Adrenal gland (tissue), 12 donors: ENCODE data around the gene FOXK2. TPM values are rescaled to one million over a fixed set of nuclear protein-coding genes. Genes with fewer than 3 reads are reported as not detected.
"Not testable (repeated sequence)": the region's sequence is repeated elsewhere in the genome, so short reads cannot be mapped to it uniquely, and the experiment has no call there.

Source experiments
- DNase-seq, 7 donors: peaks; one replicate each; pipeline ENCODE4 v3.0.0-alpha.2; 2019 to 2020
- H3K27ac ChIP-seq, 5 donors: fragments of 200-600 bp; sonication (generic) in 4 of 5; 1 replicate in 3 of 5; 2 replicates in 2 of 5; pipeline versions ENCODE4 v1.5.1 to v1.8.0; 2016 to 2020; ENCODE audit warnings: mild to moderate bottlenecking in 1 of 5
- H3K27me3 ChIP-seq: fragments of 200-600 bp; 2 replicates; pipeline ENCODE4 v1.8.0; 2021
- H3K36me3 ChIP-seq, 2 donors: fragments of 200-600 bp; replicated peaks in 1 of 2; 1 replicate in 1 of 2; 2 replicates in 1 of 2; pipeline versions ENCODE4 v1.5.1 to v1.8.0; 2018 to 2022
- H3K4me1 ChIP-seq, 2 donors: fragments of 200-600 bp; replicated peaks in 1 of 2; 1 replicate in 1 of 2; 2 replicates in 1 of 2; pipeline versions ENCODE4 v1.5.1 to v1.8.0; 2018 to 2021
- H3K4me3 ChIP-seq, 4 donors: fragments of 200-600 bp; sonication (generic) in 3 of 4; one replicate each; pipeline ENCODE4 v1.5.1; 2016 to 2018
- H3K9me3 ChIP-seq, 3 donors: fragments of 200-600 bp; sonication (generic) in 1 of 3; replicated peaks in 1 of 3; 1 replicate in 2 of 3; 2 replicates in 1 of 3; pipeline versions ENCODE4 v1.5.1 to v1.8.0; 2016 to 2021
- POLR2A ChIP-seq, 2 donors: fragments of 450-650 bp; IDR thresholded peaks; one replicate each; pipeline ENCODE4 v1.6.1; 2017; ENCODE audit warnings: antibody characterized with exemption in 2 of 2, mild to moderate bottlenecking in 2 of 2, moderate library complexity in 1 of 2
- WGBS, 4 donors: extraction: QIAGEN DNeasy Blood & Tissue Kit in 2 of 4; methylation state at CpG; one replicate each; pipeline versions ENCODE4 v1.1.5 to v1.1.7; 2013 to 2017; 5-methylcytosine and 5-hydroxymethylcytosine counted together
- intact Hi-C, 2 donors: fragments of 100-400 bp; cut with DNase I; formaldehyde crosslinking; loops; one replicate each; pipeline versions ENCODE4 v1.14.1 to v1.15.0; 2022 to 2023
- polyA plus RNA-seq, 3 donors: library from polyadenylated mRNA; stranded (reverse); fragments of 200-250 nt in 2 of 3; fragments of 350-450 nt in 1 of 3; fragmentation: Illumina TruSeq in 1 of 3; extraction: RNeasy Lipid Tissue Mini Kit (QIAGEN cat#74804) in 1 of 3; gene quantifications; one replicate each; pipeline ENCODE4 v1.2.3, GENCODE V29; 2013 to 2014
- total RNA-seq, 9 donors: library from RNA; depleted of rRNA in 4 of 9; stranded (reverse); fragments of >200 nt in 4 of 9; fragments of 120-200 nt in 1 of 9; fragmentation: NEBNext Ultra II Directional in 1 of 9; extraction: Animal tissue kit (Norgen Biotek cat#: 25700) in 1 of 9; gene quantifications; one replicate each; pipeline versions ENCODE4 v1.1.0 to v1.2.4, GENCODE V29; 2013 to 2023
- TF ChIP-seq, protein P1 (sequence below), 6 experiments: fragments of 450-650 bp in 4 of 6; fragments of 200-600 bp in 2 of 6; sonication (generic) in 1 of 6; IDR thresholded peaks; 1 replicate in 5 of 6; 2 replicates in 1 of 6; pipeline versions ENCODE4 v1.5.1 to v1.8.0; 2016 to 2021; ENCODE audit warnings: antibody characterized with exemption in 6 of 6, mild to moderate bottlenecking in 2 of 6, moderate library complexity in 1 of 6
- donor health status: healthy with polysubstance abuse.
- donor health status: Bipolar disorder and iron deficiency.
- donor health status: DM: yes; HTN: yes; CAD: no.
- donor health status: DM: no; HTN: no; CAD: no.
- donor health status: DM: no; HTN: no; CAD: no.
- donor health status: DM: yes; HTN: yes; CAD: no.

Gene FOXK2
- total and polyA plus RNA-seq, 12 donors = 30.5 to 138 (median 45.5) TPM

DNA sequence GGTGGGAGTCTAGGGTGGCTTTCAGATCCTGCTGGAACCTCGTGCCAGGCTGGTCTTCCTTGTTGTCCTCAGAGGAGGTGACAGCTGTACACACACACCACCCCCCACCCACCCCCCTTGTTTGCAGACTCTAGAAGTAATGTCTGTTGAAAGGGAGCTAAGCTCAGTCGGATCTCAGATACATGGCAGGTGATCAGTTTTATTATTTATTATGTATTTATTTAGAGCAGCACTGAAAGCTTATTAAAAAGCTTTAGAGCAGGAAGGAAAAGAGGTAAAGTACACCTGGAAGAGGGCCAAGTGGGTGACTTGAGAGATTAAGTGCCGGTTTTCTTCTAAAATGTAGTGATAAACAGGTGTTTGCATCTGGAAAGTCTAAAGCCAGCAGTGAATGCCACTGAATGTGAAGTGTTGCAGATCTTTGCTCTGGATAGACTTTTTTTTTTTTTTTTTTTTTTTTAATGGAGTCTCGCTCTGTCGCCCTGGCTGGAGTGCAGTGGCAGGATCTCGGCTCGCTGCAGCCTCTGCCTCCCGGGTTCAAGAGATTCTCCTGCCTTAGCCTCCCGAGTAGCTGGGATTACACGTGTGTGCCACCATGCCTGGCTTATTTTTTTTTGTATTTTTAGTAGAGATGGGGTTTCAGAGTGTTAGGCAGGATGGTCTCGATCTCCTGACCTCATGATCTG lies 40.2 kb downstream of the FOXK2 start:
- TF ChIP-seq POLR2A (IDR thresholded peaks at IDR 0.05) = no peak
- TF ChIP-seq, protein P1, sequence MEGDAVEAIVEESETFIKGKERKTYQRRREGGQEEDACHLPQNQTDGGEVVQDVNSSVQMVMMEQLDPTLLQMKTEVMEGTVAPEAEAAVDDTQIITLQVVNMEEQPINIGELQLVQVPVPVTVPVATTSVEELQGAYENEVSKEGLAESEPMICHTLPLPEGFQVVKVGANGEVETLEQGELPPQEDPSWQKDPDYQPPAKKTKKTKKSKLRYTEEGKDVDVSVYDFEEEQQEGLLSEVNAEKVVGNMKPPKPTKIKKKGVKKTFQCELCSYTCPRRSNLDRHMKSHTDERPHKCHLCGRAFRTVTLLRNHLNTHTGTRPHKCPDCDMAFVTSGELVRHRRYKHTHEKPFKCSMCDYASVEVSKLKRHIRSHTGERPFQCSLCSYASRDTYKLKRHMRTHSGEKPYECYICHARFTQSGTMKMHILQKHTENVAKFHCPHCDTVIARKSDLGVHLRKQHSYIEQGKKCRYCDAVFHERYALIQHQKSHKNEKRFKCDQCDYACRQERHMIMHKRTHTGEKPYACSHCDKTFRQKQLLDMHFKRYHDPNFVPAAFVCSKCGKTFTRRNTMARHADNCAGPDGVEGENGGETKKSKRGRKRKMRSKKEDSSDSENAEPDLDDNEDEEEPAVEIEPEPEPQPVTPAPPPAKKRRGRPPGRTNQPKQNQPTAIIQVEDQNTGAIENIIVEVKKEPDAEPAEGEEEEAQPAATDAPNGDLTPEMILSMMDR (IDR thresholded peaks at IDR 0.05) = no peak
- H3K27me3 ChIP-seq = no peaks in the 10 kb centered on the region
- DNase-seq = no peak
- no peaks in the 10 kb centered on the region for H3K9me3 ChIP-seq
- H3K4me1 ChIP-seq = peaks cover 2 to 38% of the 10 kb centered on the region in 2 donors
- intact Hi-C loops = no loop called here
- no peaks in the 10 kb centered on the region for H3K36me3 ChIP-seq
- no peak overlapping the region for H3K27ac ChIP-seq
- 63 to 67% (median 65%) methylated on average over 10 to 11 of the region's 11 CpGs for WGBS, 4 donors
- no peak overlapping the region for H3K4me3 ChIP-seq

DNA sequence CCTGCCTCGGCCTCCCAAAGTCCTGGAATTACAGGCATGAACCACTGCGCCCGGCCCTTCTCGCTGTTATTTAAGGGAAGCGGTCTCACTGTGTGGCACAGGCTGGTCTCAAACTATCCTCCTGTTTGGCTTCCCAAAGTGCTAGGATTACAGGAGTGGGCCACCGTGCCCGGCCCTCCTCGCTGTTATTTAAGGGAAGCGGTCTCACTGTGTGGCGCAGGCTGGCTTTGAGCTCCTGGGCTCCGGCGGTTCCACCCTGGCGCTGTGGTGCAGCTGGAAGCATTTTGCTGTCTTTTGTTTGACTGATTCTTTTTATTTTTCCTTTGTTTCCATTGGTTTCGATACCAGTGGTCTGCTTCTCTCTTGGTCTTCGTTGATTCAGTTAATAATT lies 40.7 kb downstream of the FOXK2 start:
- intact Hi-C loops = no loop called here
- Histone ChIP-seq H3K4me1 (peaks cover 0 to 32% of the 10 kb centered on the region in 2 donors), H3K9me3 (no peaks in the 10 kb centered on the region), H3K36me3 (no peaks in the 10 kb centered on the region), H3K27ac (no peak overlapping the region), H3K27me3 (no peaks in the 10 kb centered on the region), H3K4me3 (no peak overlapping the region)
- 91 to 94% (median 92%) methylated on average over 13 to 15 of the region's 15 CpGs for WGBS, 4 donors
- TF ChIP-seq, protein P1 (IDR thresholded peaks at IDR 0.05) = no peak
- no peak for TF ChIP-seq POLR2A (IDR thresholded peaks at IDR 0.05)
- no peak for DNase-seq

GRCh38 chr17:82560802-82561428 lies 41.4 kb downstream of the FOXK2 start:
- TF ChIP-seq POLR2A (IDR thresholded peaks at IDR 0.05) = no peak
- TF ChIP-seq, protein P1 (IDR thresholded peaks at IDR 0.05) = no peak
- 68 to 81% (median 73%) methylated on average over 8 to 9 of the region's 9 CpGs for WGBS, 4 donors
- intact Hi-C loops = no loop called here
- no peak for DNase-seq
- Histone ChIP-seq H3K9me3 (no peaks in the 10 kb centered on the region), H3K27me3 (no peaks in the 10 kb centered on the region), H3K4me3 (no peak overlapping the region), H3K36me3 (no peaks in the 10 kb centered on the region), H3K4me1 (peaks cover 0 to 36% of the 10 kb centered on the region in 2 donors), H3K27ac (peak overlapping the region in 1 of 5 donors; percentile 4)

DNA sequence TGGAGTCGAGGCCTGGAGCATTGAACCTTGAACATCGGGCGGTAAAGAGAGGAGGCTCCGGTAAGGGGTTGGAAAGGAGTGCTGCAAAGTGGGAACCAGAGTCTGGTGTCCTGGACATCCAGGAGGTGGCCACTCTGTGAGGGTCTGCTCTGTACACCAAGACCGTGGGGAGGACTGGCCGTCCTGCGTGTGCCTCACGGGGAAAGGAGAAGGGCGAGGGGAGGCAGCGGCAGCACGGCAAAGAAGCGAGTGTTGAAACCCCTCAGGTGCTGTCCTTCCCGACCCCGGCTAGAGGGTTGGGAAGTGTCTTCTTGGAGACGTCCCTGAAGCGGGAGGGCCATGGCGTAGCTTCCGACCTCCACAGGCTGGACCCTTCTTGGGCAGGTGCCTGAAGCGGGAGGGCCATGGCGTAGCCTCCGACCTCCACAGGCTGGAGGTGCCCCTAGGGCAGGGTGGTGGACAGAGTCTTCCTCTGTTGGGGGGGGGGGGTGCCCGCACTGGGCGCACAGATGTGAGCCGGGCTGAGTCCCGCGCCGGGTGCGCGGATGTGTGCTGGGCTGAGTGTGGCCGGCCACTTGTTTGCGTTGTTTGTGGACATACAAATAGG lies 42.0 kb downstream of the FOXK2 start:
- DNase-seq = no peak
- H3K27me3 ChIP-seq = no peaks in the 10 kb centered on the region
- H3K4me1 ChIP-seq = peaks cover 0 to 36% of the 10 kb centered on the region in 2 donors
- no peak overlapping the region for H3K4me3 ChIP-seq
- intact Hi-C loops = no loop called here
- no peaks in the 10 kb centered on the region for H3K9me3 ChIP-seq
- no peaks in the 10 kb centered on the region for H3K36me3 ChIP-seq
- WGBS, 4 donors = 82 to 86% (median 85%) methylated on average over 25 to 31 of the region's 31 CpGs
- peak overlapping the region in 1 of 5 donors; percentile 4 for H3K27ac ChIP-seq
- TF ChIP-seq POLR2A (IDR thresholded peaks at IDR 0.05) = no peak
- TF ChIP-seq, protein P1 (IDR thresholded peaks at IDR 0.05) = no peak

DNA sequence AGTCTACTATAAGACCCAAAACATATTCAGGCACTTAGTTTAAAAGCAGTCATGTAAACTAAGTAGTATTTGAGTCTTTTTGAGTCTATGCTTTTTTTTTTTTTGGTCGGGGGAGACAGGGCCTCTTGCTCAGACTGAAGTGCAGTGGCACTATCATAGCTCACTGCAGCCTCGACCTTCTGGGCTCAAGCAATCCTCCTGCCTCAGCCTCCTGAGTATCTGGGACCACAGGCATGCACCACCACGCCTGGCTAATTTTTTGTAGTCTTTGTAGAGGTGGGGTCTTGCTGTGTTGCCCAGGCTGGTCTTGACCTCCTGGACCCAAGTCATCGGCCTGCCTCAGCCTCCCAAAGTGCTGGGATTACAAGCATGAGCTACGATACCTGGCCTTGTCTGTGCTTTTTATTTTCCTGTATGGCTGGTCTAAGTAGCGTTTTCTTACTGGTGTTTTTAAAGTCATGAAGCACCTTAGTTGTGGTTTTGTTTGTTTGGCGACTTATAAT lies 43.2 kb downstream of the FOXK2 start:
- DNase-seq, H3K9me3 ChIP-seq, H3K27ac ChIP-seq, H3K27me3 ChIP-seq, H3K4me3 ChIP-seq, H3K36me3 ChIP-seq, intact Hi-C loops: not testable (repeated sequence)
- WGBS, 4 donors = 79 to 92% (median 87%) methylated on average over 6 to 7 of the region's 7 CpGs
- peaks cover 0 to 36% of the 10 kb centered on the region in 2 donors for H3K4me1 ChIP-seq
